ENCODE measurements around the gene LILRA2. TPM values are rescaled to one million over a fixed set of nuclear protein-coding genes. Genes with fewer than 3 reads are reported as not detected.
"Not testable (repeated sequence)": the region's sequence is repeated elsewhere in the genome, so short reads cannot be mapped to it uniquely, and the experiment has no call there.

LILRA2 gene
- total RNA-seq, 6 experiments from 2014 or later, result 1.4 to 8.3 (median 2.4) TPM

DNA sequence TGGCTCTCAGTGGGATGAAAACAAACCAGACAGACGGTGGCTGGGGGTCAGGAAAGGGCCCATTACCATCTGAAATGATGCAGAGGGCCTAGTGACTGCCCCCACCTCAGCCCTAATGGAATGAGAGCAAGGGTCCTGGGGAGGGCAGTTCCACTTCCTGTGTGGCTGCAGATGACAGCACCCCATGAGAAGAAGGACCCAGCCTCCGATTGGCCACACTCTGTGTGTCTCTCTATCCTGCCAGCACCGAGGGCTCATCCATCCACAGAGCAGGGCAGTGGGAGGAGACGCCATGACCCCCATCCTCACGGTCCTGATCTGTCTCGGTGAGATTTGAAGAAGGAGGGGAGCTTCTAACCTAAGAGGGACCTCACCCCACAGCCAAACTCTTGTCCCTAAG, 57.2 kb downstream of the LILRA2 start:
- Histone ChIP-seq H3K27me3 (no peaks in the 10 kb centered on the region), H3K9me3 (no peaks in the 10 kb centered on the region), H3K4me1 (no peaks in the 10 kb centered on the region), H3K4me3 (peak overlapping the region in 1 of 3 donors; percentile 18), H3K27ac (no peak overlapping the region), H3K36me3 (no peaks in the 10 kb centered on the region)
- TF ChIP-seq POLR2A (IDR thresholded peaks at IDR 0.05), result no peak
- TF ChIP-seq, protein P1, sequence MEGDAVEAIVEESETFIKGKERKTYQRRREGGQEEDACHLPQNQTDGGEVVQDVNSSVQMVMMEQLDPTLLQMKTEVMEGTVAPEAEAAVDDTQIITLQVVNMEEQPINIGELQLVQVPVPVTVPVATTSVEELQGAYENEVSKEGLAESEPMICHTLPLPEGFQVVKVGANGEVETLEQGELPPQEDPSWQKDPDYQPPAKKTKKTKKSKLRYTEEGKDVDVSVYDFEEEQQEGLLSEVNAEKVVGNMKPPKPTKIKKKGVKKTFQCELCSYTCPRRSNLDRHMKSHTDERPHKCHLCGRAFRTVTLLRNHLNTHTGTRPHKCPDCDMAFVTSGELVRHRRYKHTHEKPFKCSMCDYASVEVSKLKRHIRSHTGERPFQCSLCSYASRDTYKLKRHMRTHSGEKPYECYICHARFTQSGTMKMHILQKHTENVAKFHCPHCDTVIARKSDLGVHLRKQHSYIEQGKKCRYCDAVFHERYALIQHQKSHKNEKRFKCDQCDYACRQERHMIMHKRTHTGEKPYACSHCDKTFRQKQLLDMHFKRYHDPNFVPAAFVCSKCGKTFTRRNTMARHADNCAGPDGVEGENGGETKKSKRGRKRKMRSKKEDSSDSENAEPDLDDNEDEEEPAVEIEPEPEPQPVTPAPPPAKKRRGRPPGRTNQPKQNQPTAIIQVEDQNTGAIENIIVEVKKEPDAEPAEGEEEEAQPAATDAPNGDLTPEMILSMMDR (IDR thresholded peaks at IDR 0.05), result no peak
- no peak for DNase-seq
- ATAC-seq, result peak in 2 of 4 donors; percentile 34 to 56
- intact Hi-C loops (cut with DNase I), result no loop called here
- 40% methylated on average over 1 of the region's 6 CpGs for WGBS (ENCODE audit: insufficient coverage, low coverage, low lambda C conversion rate, missing lambda C conversion rate)

DNA sequence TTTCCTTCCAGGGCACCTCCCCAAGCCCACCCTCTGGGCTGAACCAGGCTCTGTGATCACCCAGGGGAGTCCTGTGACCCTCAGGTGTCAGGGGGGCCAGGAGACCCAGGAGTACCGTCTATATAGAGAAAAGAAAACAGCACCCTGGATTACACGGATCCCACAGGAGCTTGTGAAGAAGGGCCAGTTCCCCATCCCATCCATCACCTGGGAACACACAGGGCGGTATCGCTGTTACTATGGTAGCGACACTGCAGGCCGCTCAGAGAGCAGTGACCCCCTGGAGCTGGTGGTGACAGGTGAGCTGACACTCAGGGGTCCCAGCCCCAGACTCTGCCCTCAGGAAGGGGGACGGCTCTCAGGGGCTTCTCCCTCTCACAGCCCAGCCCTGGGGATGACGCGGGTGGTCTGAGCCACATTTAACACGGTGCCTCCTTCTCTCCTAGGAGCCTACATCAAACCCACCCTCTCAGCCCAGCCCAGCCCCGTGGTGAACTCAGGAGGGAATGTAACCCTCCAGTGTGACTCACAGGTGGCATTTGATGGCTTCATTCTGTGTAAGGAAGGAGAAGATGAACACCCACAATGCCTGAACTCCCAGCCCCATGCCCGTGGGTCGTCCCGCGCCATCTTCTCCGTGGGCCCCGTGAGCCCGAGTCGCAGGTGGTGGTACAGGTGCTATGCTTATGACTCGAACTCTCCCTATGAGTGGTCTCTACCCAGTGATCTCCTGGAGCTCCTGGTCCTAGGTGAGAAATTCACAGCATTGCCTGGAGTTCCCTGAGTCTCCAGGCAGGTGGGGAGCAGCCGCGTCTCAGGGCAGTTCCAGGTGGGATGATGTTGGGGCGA, 58.1 kb downstream of the LILRA2 start:
- ATAC-seq, DNase-seq: not testable (repeated sequence)

DNA sequence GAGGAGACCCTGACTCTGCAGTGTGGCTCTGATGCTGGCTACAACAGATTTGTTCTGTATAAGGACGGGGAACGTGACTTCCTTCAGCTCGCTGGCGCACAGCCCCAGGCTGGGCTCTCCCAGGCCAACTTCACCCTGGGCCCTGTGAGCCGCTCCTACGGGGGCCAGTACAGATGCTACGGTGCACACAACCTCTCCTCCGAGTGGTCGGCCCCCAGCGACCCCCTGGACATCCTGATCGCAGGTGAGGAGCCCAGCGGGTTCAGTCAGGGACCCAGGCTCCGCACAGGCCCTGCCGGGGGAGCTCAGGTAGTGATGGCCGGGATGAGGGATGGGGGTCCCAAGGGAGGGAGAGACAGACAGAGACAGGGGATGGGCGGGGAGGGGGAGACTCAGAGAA, 58.9 kb downstream of the LILRA2 start:
- DNase-seq; H3K9me3 ChIP-seq; H3K4me1 ChIP-seq; H3K27me3 ChIP-seq; ATAC-seq; H3K36me3 ChIP-seq; intact Hi-C loops (cut with DNase I); H3K27ac ChIP-seq; H3K4me3 ChIP-seq: not testable (repeated sequence)
- whole genome bisulfite sequencing (ENCODE audit: insufficient coverage, low coverage, low lambda C conversion rate, missing lambda C conversion rate), result 68% methylated on average over 10 of the region's 16 CpGs

More for the DNA sequence above, 58.1 kb downstream of the LILRA2 start:
- H3K4me3 ChIP-seq; H3K27me3 ChIP-seq; H3K9me3 ChIP-seq; H3K4me1 ChIP-seq; intact Hi-C loops (cut with DNase I); H3K27ac ChIP-seq; H3K36me3 ChIP-seq: not testable (repeated sequence)
- WGBS (ENCODE audit: insufficient coverage, low coverage, low lambda C conversion rate, missing lambda C conversion rate), result 53% methylated on average over 16 of the region's 23 CpGs

DNA sequence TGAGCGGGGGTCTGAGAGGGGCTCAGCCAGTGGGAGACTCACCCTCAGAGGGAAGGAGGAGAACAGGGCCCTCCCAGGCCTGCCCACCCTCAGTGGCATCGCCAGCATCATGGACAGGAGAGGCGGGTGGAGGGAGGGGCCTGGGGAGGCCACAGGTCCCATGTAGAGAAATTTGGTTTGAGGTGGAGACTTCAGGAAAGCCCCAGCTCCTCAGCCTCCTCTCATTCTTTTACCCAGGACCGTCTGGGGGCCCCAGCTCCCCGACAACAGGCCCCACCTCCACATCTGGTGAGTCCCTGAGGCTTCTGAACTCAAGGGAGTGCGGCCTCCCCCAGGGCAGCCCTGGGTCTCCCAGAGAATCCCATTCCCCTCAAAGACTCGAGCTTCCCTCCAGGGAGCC, 59.8 kb downstream of the LILRA2 start:
- Histone ChIP-seq H3K36me3 (no peaks in the 10 kb centered on the region), H3K9me3 (no peaks in the 10 kb centered on the region), H3K27me3 (no peaks in the 10 kb centered on the region), H3K4me1 (no peaks in the 10 kb centered on the region), H3K27ac (no peak overlapping the region), H3K4me3 (no peak overlapping the region)
- DNase-seq (no peak), ATAC-seq (peak in 1 of 4 donors; percentile 15)
- WGBS (ENCODE audit: insufficient coverage, low coverage, low lambda C conversion rate, missing lambda C conversion rate), result 40% methylated on average over 2 of the region's 7 CpGs
- TF ChIP-seq POLR2A (IDR thresholded peaks at IDR 0.05), result no peak
- TF ChIP-seq, protein P1 (IDR thresholded peaks at IDR 0.05), result no peak
- intact Hi-C loops (cut with DNase I), result no loop called here

DNA sequence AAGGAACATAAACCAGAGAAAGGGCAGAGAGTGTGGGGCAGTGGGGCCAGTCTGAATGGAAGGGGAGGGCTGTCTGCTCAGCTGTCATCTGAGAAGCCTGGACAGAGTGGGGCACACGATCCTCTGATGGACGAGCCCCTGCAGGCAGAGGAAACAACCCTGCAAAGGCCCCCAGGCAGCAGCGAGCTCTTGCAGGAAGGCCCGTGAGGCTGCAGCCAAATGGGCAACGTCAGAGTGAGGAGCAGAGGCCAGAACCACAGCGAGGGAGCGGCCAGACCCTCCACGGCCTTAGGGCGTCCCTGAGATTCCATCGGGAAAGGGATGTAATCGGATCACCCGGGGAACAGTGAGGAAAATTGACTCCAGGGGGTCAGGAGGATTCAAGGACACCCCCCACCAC, 62.5 kb downstream of the LILRA2 start:
- intact Hi-C loops (cut with DNase I); ATAC-seq; H3K27ac ChIP-seq; H3K4me3 ChIP-seq; H3K36me3 ChIP-seq; H3K9me3 ChIP-seq; H3K27me3 ChIP-seq; H3K4me1 ChIP-seq; DNase-seq: not testable (repeated sequence)
- 31% methylated on average over 8 of the region's 12 CpGs for WGBS (ENCODE audit: insufficient coverage, low coverage, low lambda C conversion rate, missing lambda C conversion rate)

DNA sequence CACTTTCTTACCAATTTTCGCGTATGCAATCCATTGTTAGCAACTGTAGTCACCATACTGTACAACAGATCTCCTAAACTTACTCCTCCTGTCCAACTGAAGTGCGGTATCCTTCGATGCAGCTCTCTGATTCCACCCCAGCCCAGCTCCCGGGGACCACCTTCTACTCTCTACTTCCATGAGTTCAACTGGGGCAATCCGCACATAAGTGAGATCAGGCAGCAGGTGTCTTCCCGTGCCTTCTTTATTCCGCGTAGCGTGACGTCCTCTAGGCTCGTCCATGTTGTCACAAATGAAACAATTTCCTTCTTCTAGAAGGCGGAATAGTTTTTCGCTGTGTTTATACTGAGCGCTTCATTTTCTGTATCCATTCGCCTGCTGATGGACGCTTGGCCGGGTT, 65.1 kb downstream of the LILRA2 start:
- Histone ChIP-seq H3K27me3 (no peaks in the 10 kb centered on the region), H3K36me3 (no peaks in the 10 kb centered on the region), H3K4me1 (no peaks in the 10 kb centered on the region), H3K27ac (no peak overlapping the region), H3K9me3 (no peaks in the 10 kb centered on the region), H3K4me3 (no peak overlapping the region)
- WGBS (ENCODE audit: insufficient coverage, low coverage, low lambda C conversion rate, missing lambda C conversion rate), result 86% methylated on average over 16 of the region's 18 CpGs
- DNase-seq, result no peak
- intact Hi-C loops (cut with DNase I), result no loop called here
- TF ChIP-seq, protein P1 (IDR thresholded peaks at IDR 0.05), result no peak
- no peak for TF ChIP-seq POLR2A (IDR thresholded peaks at IDR 0.05)
- no peak for ATAC-seq
